HEK293 (cell line): ENCODE results near the gene AARS2.

Source experiments
- CTCF ChIA-PET: fragments of 350-600 bp; formaldehyde crosslinking; extraction: SDS; loops from one replicate; lab custom pipeline; 2021; ENCODE audit warnings: antibody characterized with exemption; lab: Yijun Ruan, JAX
- POLR2A ChIA-PET: fragments of 300-600 bp; formaldehyde crosslinking; extraction: SDS; loops from one replicate; lab custom pipeline; 2020; ENCODE audit warnings: antibody characterized with exemption, inconsistent platforms; lab: Yijun Ruan, JAX
- H3K27ac ChIP-seq: fragments of 200-500 bp; sonication (Bioruptor generic); 2 replicates; pipeline ENCODE4 v1.5.1; 2014; ENCODE audit warnings: low read depth, low read length, control low read depth, inconsistent platforms; ENCODE audit errors: extremely low read depth
- H3K36me3 ChIP-seq, 2 experiments: fragments of 200-500 bp in 1 of 2; sonication (Bioruptor generic) in 1 of 2; 1 replicate in 1 of 2; 2 replicates in 1 of 2; pipeline ENCODE4 v1.5.1; 2014 to 2017; ENCODE audit warnings: inconsistent platforms in 2 of 2, low read length in 2 of 2; ENCODE audit not compliant: control insufficient read depth in 2 of 2, insufficient read depth in 1 of 2
- H3K4me1 ChIP-seq: fragments of 200-500 bp; sonication (Bioruptor generic); 2 replicates; pipeline ENCODE4 v1.5.1; 2014; ENCODE audit warnings: mild to moderate bottlenecking, low read length, inconsistent platforms; ENCODE audit not compliant: control insufficient read depth, insufficient read depth
- H3K4me3 ChIP-seq: 2 replicates; pipeline ENCODE4 v1.5.1; 2011; ENCODE audit warnings: low read depth, mild to moderate bottlenecking, control low read depth, low read length, moderate library complexity
- H3K9me3 ChIP-seq: fragments of 200-500 bp; sonication (Bioruptor generic); 2 replicates; pipeline ENCODE4 v1.5.1; 2014; ENCODE audit warnings: low read depth, low read length, inconsistent platforms; ENCODE audit not compliant: control insufficient read depth, insufficient read depth
- ELK4 ChIP-seq: IDR thresholded peaks from 2 replicates; pipeline ENCODE4 v1.6.1; 2011; ENCODE audit warnings: mild to moderate bottlenecking, low read depth, low read length, borderline replicate concordance
- MEIS1 ChIP-seq: sonication (generic); formaldehyde crosslinking; IDR thresholded peaks from 2 replicates; pipeline ENCODE4 v1.8.1; 2022; ENCODE audit warnings: missing genetic modification reagents, mild to moderate bottlenecking, borderline replicate concordance
- OVOL3 ChIP-seq: fragments of 450-650 bp; formaldehyde crosslinking; IDR thresholded peaks from 2 replicates; pipeline ENCODE4 v1.5.1; 2016; ENCODE audit warnings: missing biosample characterization, missing genetic modification characterization
- PRDM4 ChIP-seq: fragments of 450-650 bp; formaldehyde crosslinking; IDR thresholded peaks from 2 replicates; pipeline ENCODE4 v1.5.1; 2017; ENCODE audit warnings: missing biosample characterization, missing genetic modification characterization
- REST ChIP-seq: fragments of 450-650 bp; formaldehyde crosslinking; IDR thresholded peaks from 2 replicates; pipeline ENCODE4 v1.5.1; 2016; ENCODE audit warnings: missing biosample characterization, missing genetic modification characterization
- SP3 ChIP-seq: fragments of 450-650 bp; formaldehyde crosslinking; IDR thresholded peaks from 2 replicates; pipeline ENCODE4 v1.5.1; 2016; ENCODE audit warnings: missing biosample characterization, missing genetic modification characterization
- SP7 ChIP-seq: fragments of 450-650 bp; formaldehyde crosslinking; IDR thresholded peaks from 2 replicates; pipeline ENCODE4 v1.5.1; 2016; ENCODE audit warnings: missing biosample characterization, missing genetic modification characterization
- ZFP3 ChIP-seq: fragments of 450-650 bp; formaldehyde crosslinking; IDR thresholded peaks from 2 replicates; pipeline ENCODE4 v1.5.1; 2016; ENCODE audit warnings: low read depth, missing biosample characterization, missing genetic modification characterization
- ZNF155 ChIP-seq: fragments of 450-650 bp; formaldehyde crosslinking; IDR thresholded peaks from 2 replicates; pipeline ENCODE4 v1.5.1; 2016; ENCODE audit warnings: missing biosample characterization, missing genetic modification characterization
- ZNF184 ChIP-seq: fragments of 450-650 bp; IDR thresholded peaks from 2 replicates; pipeline ENCODE4 v1.5.1; 2018; ENCODE audit warnings: missing biosample characterization, mild to moderate bottlenecking, missing genetic modification characterization
- ZNF19 ChIP-seq: fragments of 450-650 bp; formaldehyde crosslinking; IDR thresholded peaks from 2 replicates; pipeline ENCODE4; 2016; ENCODE audit warnings: missing biosample characterization, missing genetic modification characterization, low read depth
- ZNF214 ChIP-seq: fragments of 450-650 bp; formaldehyde crosslinking; IDR thresholded peaks from 2 replicates; pipeline ENCODE4 v1.5.1; 2017; ENCODE audit warnings: missing biosample characterization, mild to moderate bottlenecking, missing genetic modification characterization, borderline replicate concordance
- ZNF280C ChIP-seq: fragments of 450-650 bp; formaldehyde crosslinking; IDR thresholded peaks from 2 replicates; pipeline ENCODE4 v1.5.1; 2016; ENCODE audit warnings: missing biosample characterization, missing genetic modification characterization
- ZNF394 ChIP-seq: fragments of 450-650 bp; formaldehyde crosslinking; IDR thresholded peaks from 2 replicates; pipeline ENCODE4 v1.5.1; 2016; ENCODE audit warnings: missing biosample characterization, missing genetic modification characterization, mild to moderate bottlenecking, moderate library complexity, borderline replicate concordance
- ZNF513 ChIP-seq: fragments of 450-650 bp; IDR thresholded peaks from 2 replicates; pipeline ENCODE4 v1.5.1; 2018; ENCODE audit warnings: missing biosample characterization, missing genetic modification characterization
- ZNF521 ChIP-seq: fragments of 450-650 bp; formaldehyde crosslinking; IDR thresholded peaks from 2 replicates; pipeline ENCODE4 v1.5.1; 2017; ENCODE audit warnings: missing biosample characterization, mild to moderate bottlenecking, missing genetic modification characterization
- ZNF555 ChIP-seq: fragments of 450-650 bp; formaldehyde crosslinking; conservative IDR thresholded peaks from 2 replicates; pipeline ENCODE4 v1.5.1; 2017; ENCODE audit warnings: missing biosample characterization, mild to moderate bottlenecking, missing genetic modification characterization, inconsistent platforms
- ZNF768 ChIP-seq: fragments of 450-650 bp; formaldehyde crosslinking; IDR thresholded peaks from 2 replicates; pipeline ENCODE4 v1.5.1; 2018; ENCODE audit warnings: missing biosample characterization, mild to moderate bottlenecking, missing genetic modification characterization
- ZNF777 ChIP-seq: fragments of 450-650 bp; formaldehyde crosslinking; IDR thresholded peaks from 2 replicates; pipeline ENCODE4 v1.5.1; 2017; ENCODE audit warnings: missing biosample characterization, missing genetic modification characterization, borderline replicate concordance
- ZNF792 ChIP-seq: fragments of 450-650 bp; formaldehyde crosslinking; IDR thresholded peaks from 2 replicates; pipeline ENCODE4 v1.5.1; 2016; ENCODE audit warnings: missing biosample characterization, missing genetic modification characterization

Gene AARS2

GRCh38 chr6:44310241-44310640 lies 2.9 kb downstream of the AARS2 start (continued):
- TF ChIP-seq REST (tag by site-specific recombination) (no peak), MEIS1 (CRISPR knock-in tag) (no peak), ZNF792 (tag by site-specific recombination) (no peak), ELK4 (no peak), ZNF184 (tag by site-specific recombination) (no peak), ZNF768 (tag by site-specific recombination) (no peak), ZFP3 (tag by site-specific recombination) (no peak), OVOL3 (tag by site-specific recombination) (no peak)

GRCh38 chr6:44309631-44310030 lies 3.5 kb downstream of the AARS2 start:
- Histone ChIP-seq H3K9me3 (no peaks in the 10 kb centered on the region), H3K4me1 (peaks cover 5% of the 10 kb centered on the region; the same call in 1 of the 2 replicates), H3K4me3 (no peak overlapping the region), H3K27ac (no peak overlapping the region), H3K36me3 (peaks cover 15 to 75% of the 10 kb centered on the region in 2 experiments)
- ChIA-PET CTCF (interaction anchor here (0.6 to 8.8 kb wide), 5 partner anchors 11 to 328 kb away, joined by 3 to 89 read pairs (median 3); partner anchors contain the start of gene TMEM151B), POLR2A (interaction anchor here (0.8 to 1.4 kb wide), 3 partner anchors 10 to 53 kb away, joined by 3 to 5 read pairs (median 5); no protein-coding TSS in a partner anchor)
- TF ChIP-seq ZNF777 (tag by site-specific recombination) (no peak), PRDM4 (tag by site-specific recombination) (no peak), ZNF394 (tag by site-specific recombination) (no peak), SP7 (tag by site-specific recombination) (no peak), ZNF555 (tag by site-specific recombination) (no peak), ZNF19 (tag by site-specific recombination) (no peak), ELK4 (no peak), ZNF155 (tag by site-specific recombination) (no peak), ZNF214 (tag by site-specific recombination) (no peak), ZNF521 (tag by site-specific recombination) (no peak), ZNF280C (tag by site-specific recombination) (no peak), ZNF513 (tag by site-specific recombination) (no peak), SP3 (tag by site-specific recombination) (no peak)
